Vagina (tissue), 2 donors: ENCODE results near the gene ITPKB. TPM values are rescaled to one million over a fixed set of nuclear protein-coding genes. Genes with fewer than 3 reads are reported as not detected.

ENCODE experiments used
- DNase-seq, 2 donors: peaks; one replicate each; pipeline ENCODE4 v3.0.0-alpha.2; 2017; ENCODE audit errors: extremely low spot score in 2 of 2
- H3K27ac ChIP-seq: fragments of 200-600 bp; sonication (generic); one replicate; pipeline ENCODE4 v1.5.1; 2019
- H3K27me3 ChIP-seq: fragments of 200-600 bp; sonication (generic); one replicate; pipeline ENCODE4 v1.5.1; 2019
- H3K36me3 ChIP-seq, 2 donors: fragments of 200-600 bp; sonication (generic); one replicate each; pipeline ENCODE4 v1.5.1; 2017 to 2019
- H3K4me1 ChIP-seq: fragments of 200-600 bp; sonication (generic); one replicate; pipeline ENCODE4 v1.5.1; 2019
- H3K4me3 ChIP-seq, 2 donors: fragments of 200-600 bp; sonication (generic); 1 replicate in 1 of 2; 2 replicates in 1 of 2; pipeline ENCODE4 v1.5.1; 2016 to 2019
- H3K9me3 ChIP-seq: fragments of 200-600 bp; sonication (generic); one replicate; pipeline ENCODE4 v1.5.1; 2019
- CTCF ChIP-seq, 3 experiments: fragments of 450-650 bp in 2 of 3; fragments of 200-600 bp in 1 of 3; sonication (generic) in 1 of 3; IDR thresholded peaks; one replicate each; pipeline ENCODE4 v1.5.1; 2017 to 2019; ENCODE audit warnings: antibody characterized with exemption in 3 of 3, mild to moderate bottlenecking in 2 of 3, moderate library complexity in 2 of 3
- POLR2A ChIP-seq, 2 donors: fragments of 450-650 bp; IDR thresholded peaks; one replicate each; pipeline ENCODE4 v1.6.1; 2017; ENCODE audit warnings: antibody characterized with exemption in 2 of 2, mild to moderate bottlenecking in 2 of 2, moderate library complexity in 2 of 2
- POLR2AphosphoS5 ChIP-seq, 2 donors: sonication (generic); formaldehyde crosslinking; IDR thresholded peaks; one replicate each; pipeline ENCODE4 v1.9.0; 2017; ENCODE audit warnings: antibody characterized with exemption in 2 of 2, mild to moderate bottlenecking in 2 of 2, low read depth in 1 of 2; ENCODE audit not compliant: insufficient read depth in 1 of 2
- intact Hi-C: fragments of 100-400 bp; cut with DNase I; formaldehyde crosslinking; loops from one replicate; pipeline ENCODE4 v1.15.1; 2023
- total RNA-seq: library from RNA; depleted of rRNA; stranded (reverse); fragments of >200 nt; gene quantifications from one replicate; pipeline ENCODE4 v1.2.3, GENCODE V29; 2016

Gene ITPKB
- total RNA-seq, 1 donor from 2014 or later: 31.7 TPM

DNA sequence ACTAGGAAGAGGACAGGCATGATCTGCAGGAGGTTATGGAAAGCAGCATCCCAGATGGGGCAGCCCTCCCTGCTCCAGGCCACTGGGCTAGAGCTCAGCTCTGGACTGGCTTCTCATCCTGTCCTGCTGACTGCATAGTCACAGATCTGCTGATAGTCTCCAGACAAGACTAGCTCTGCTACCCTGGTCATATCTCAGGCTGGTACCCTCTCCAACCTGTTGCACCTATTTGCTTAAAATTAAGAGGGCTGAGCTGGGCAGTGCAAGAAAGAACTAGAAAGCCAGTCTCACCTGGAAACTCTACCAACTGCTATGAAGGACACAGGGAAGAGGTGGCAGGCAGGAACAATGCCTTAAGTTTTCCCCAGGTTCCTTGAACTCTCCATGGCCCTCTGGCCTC is 40.4 kb downstream of the ITPKB start:
- no peak for DNase-seq
- H3K4me3 ChIP-seq: no peak overlapping the region
- H3K9me3 ChIP-seq: no peaks in the 10 kb centered on the region
- H3K27ac ChIP-seq: peak overlapping the region; percentile 75
- no peaks in the 10 kb centered on the region for H3K27me3 ChIP-seq
- TF ChIP-seq CTCF (IDR thresholded peaks at IDR 0.05) (no peak), POLR2A (IDR thresholded peaks at IDR 0.05) (no peak), POLR2AphosphoS5 (IDR thresholded peaks at IDR 0.05; ENCODE audit: insufficient read depth in 1 of 2, low read depth in 1 of 2) (no peak)
- H3K36me3 ChIP-seq: peaks cover 0 to 5% of the 10 kb centered on the region in 2 donors
- intact Hi-C loops: no loop called here
- peaks cover 57% of the 10 kb centered on the region for H3K4me1 ChIP-seq

DNA sequence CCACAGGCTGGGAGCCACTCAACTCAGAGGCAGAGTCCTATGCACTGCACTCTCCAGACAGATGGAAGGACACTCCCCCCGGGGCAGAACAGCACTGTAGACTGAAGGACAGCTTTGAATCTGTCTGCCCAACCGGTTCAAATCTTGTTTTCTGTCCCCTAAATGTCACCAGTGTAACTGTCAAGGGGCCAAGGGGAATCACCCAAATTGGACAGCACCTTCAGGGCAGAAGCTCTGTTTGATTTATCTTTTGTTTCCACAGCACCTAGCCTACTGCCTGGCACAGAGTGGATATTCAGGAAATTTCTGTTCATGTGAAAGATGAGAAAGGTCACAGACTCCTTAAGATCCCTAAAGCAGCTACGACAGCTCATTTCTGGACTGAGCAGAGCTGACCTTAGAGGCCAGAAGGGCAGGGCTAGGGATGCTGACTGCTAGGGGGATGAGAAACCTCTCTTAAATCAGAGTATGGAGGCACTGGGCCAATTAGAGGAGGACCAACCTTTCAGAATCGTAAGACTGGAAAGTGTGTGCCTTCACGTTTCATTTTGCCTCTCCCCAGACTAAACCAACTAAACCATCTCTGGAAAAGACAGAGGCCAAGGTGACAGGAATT is 41.0 kb downstream of the ITPKB start:
- Histone ChIP-seq H3K9me3 (no peaks in the 10 kb centered on the region), H3K27me3 (no peaks in the 10 kb centered on the region), H3K4me3 (no peak overlapping the region), H3K4me1 (peaks cover 59% of the 10 kb centered on the region), H3K27ac (peak overlapping the region; percentile 75), H3K36me3 (peaks cover 0 to 5% of the 10 kb centered on the region in 2 donors)
- TF ChIP-seq POLR2A (IDR thresholded peaks at IDR 0.05) (no peak), POLR2AphosphoS5 (IDR thresholded peaks at IDR 0.05; ENCODE audit: insufficient read depth in 1 of 2, low read depth in 1 of 2) (no peak), CTCF (IDR thresholded peaks at IDR 0.05) (no peak)
- intact Hi-C loops: no loop called here
- DNase-seq: no peak

GRCh38 chr1:226697151-226697928 is 41.7 kb downstream of the ITPKB start:
- TF ChIP-seq POLR2A (IDR thresholded peaks at IDR 0.05): no peak
- peak in 1 of 2 donors; percentile 56 for TF ChIP-seq POLR2AphosphoS5 (IDR thresholded peaks at IDR 0.05; ENCODE audit: insufficient read depth in 1 of 2, low read depth in 1 of 2)
- intact Hi-C loops: no loop called here
- H3K4me1 ChIP-seq: peaks cover 60% of the 10 kb centered on the region
- DNase-seq: no peak
- H3K36me3 ChIP-seq: peaks cover 0 to 5% of the 10 kb centered on the region in 2 donors
- H3K4me3 ChIP-seq: no peak overlapping the region
- H3K27me3 ChIP-seq: no peaks in the 10 kb centered on the region
- H3K27ac ChIP-seq: peak overlapping the region; percentile 75
- H3K9me3 ChIP-seq: no peaks in the 10 kb centered on the region

DNA sequence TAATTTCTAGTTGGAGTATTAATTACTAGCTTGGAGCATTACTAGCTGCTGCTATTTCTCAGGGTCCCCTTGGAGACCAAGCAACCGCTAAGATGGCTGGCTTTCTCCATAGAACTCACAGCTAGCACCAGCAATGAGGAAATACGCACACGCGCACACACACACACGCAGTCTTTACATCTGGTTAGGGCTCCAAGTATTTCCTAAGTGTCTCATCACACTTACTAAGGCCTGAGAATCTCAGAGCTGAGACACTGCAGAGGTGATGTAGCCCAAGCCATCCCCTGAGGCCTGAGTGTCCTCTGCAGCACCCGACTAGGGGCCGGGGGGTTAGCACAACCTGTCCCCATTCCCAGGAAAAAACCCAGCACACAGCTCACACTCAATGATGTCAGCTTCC is 42.5 kb downstream of the ITPKB start:
- intact Hi-C loops: no loop called here
- DNase-seq: no peak
- H3K9me3 ChIP-seq: no peaks in the 10 kb centered on the region
- no peaks in the 10 kb centered on the region for H3K27me3 ChIP-seq
- H3K4me1 ChIP-seq: peaks cover 60% of the 10 kb centered on the region
- TF ChIP-seq CTCF (IDR thresholded peaks at IDR 0.05) (no peak), POLR2AphosphoS5 (IDR thresholded peaks at IDR 0.05; ENCODE audit: insufficient read depth in 1 of 2, low read depth in 1 of 2) (no peak), POLR2A (IDR thresholded peaks at IDR 0.05) (no peak)
- no peak overlapping the region for H3K4me3 ChIP-seq
- H3K27ac ChIP-seq: peak overlapping the region; percentile 75
- peaks cover 0 to 5% of the 10 kb centered on the region in 2 donors for H3K36me3 ChIP-seq

DNA sequence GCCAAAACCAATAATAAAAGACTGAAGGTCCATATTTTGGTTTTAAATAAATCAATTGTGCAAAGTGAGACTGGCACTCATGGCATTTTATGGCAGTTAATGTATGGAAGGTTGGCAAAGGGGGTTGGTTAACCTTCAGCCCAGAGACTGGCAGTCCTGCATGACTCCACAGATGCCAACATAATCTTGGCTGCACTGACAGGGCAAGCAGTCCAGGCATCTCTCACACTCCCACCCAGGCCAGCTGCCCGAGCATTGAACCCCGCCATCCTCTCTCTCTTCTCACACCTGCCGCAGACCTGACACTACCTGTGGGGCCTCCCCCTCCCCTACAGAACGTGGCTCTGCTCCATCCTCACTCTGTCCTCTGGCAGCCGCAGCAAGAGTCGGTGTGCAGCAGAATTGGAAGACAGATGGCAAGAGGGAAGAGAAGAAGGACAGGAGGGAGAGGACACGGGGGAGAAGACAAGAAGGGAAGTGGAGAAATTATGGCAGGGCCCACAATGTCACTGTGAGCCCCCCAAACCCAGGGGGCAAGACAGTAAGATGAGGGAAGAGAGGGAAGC is 43.7 kb downstream of the ITPKB start:
- Histone ChIP-seq H3K9me3 (no peaks in the 10 kb centered on the region), H3K36me3 (peaks cover 0 to 5% of the 10 kb centered on the region in 2 donors), H3K27ac (peak overlapping the region; percentile 38), H3K4me3 (no peak overlapping the region), H3K27me3 (no peaks in the 10 kb centered on the region), H3K4me1 (peaks cover 69% of the 10 kb centered on the region)
- no peak for TF ChIP-seq POLR2A (IDR thresholded peaks at IDR 0.05)
- no peak for TF ChIP-seq POLR2AphosphoS5 (IDR thresholded peaks at IDR 0.05; ENCODE audit: insufficient read depth in 1 of 2, low read depth in 1 of 2)
- TF ChIP-seq CTCF (IDR thresholded peaks at IDR 0.05): no peak
- no peak for DNase-seq
- intact Hi-C loops: no loop called here
